IgD-negative memory B cell (primary cell): ENCODE measurements around the gene CHMP4A. TPM values are rescaled to one million over a fixed set of nuclear protein-coding genes. Genes with fewer than 3 reads are reported as not detected.
"Not testable (repeated sequence)": the region's sequence is repeated elsewhere in the genome, so short reads cannot be mapped to it uniquely, and the experiment has no call there.

Experiments
- H3K27ac Mint-ChIP-seq, 3 donors: one replicate each; pipeline ENCODE4 v1.8.0; 2020 to 2022; ENCODE audit warnings: mild to moderate bottlenecking in 3 of 3, mixed read lengths in 3 of 3, moderate library complexity in 1 of 3
- H3K27me3 Mint-ChIP-seq: one replicate; pipeline ENCODE4 v1.8.0; 2021; ENCODE audit warnings: mixed read lengths
- H3K36me3 Mint-ChIP-seq: one replicate; pipeline ENCODE4 v1.8.0; 2020; ENCODE audit warnings: mild to moderate bottlenecking, mixed read lengths
- H3K4me1 Mint-ChIP-seq, 3 donors: one replicate each; pipeline ENCODE4 v1.8.0; 2020 to 2022; ENCODE audit warnings: mixed read lengths in 3 of 3, mild to moderate bottlenecking in 1 of 3
- H3K4me3 Mint-ChIP-seq, 4 donors: one replicate each; pipeline ENCODE4 v1.8.0; 2020 to 2022; ENCODE audit warnings: mild to moderate bottlenecking in 4 of 4, mixed read lengths in 4 of 4, moderate library complexity in 3 of 4
- H3K9me3 Mint-ChIP-seq, 3 donors: one replicate each; pipeline ENCODE4 v1.8.0; 2020 to 2021; ENCODE audit warnings: mixed read lengths in 3 of 3, mild to moderate bottlenecking in 1 of 3
- polyA plus RNA-seq: library from polyadenylated mRNA; unstranded; fragments of 300-500 nt; fragmentation: Illumina TruSeq; gene quantifications from one replicate; pipeline ENCODE4 v1.2.3, GENCODE V29; 2021

CHMP4A gene
- polyA plus RNA-seq, 1 donor from 2014 or later: 170 TPM

GRCh38 chr14:24219521-24219920 lies 6.2 kb upstream of the CHMP4A start:
- no peaks in the 10 kb centered on the region for H3K27me3 Mint-ChIP-seq
- peaks cover 1% of the 10 kb centered on the region for H3K36me3 Mint-ChIP-seq
- no peaks in the 10 kb centered on the region for H3K9me3 Mint-ChIP-seq
- H3K27ac Mint-ChIP-seq: no peak overlapping the region
- H3K4me1 Mint-ChIP-seq: peaks cover 12 to 14% (median 13%) of the 10 kb centered on the region in 3 donors
- H3K4me3 Mint-ChIP-seq: no peak overlapping the region

- Mint-ChIP-seq H3K9me3 (no peaks in the 10 kb centered on the region), H3K4me3 (no peak overlapping the region), H3K36me3 (peaks cover 1% of the 10 kb centered on the region), H3K27me3 (no peaks in the 10 kb centered on the region), H3K27ac (no peak overlapping the region), H3K4me1 (peaks cover 13 to 16% (median 16%) of the 10 kb centered on the region in 3 donors)
These were observed 5.8 kb upstream of the CHMP4A start for GRCh38 chr14:24219080-24219479.

GRCh38 chr14:24216876-24217275 lies 3.6 kb upstream of the CHMP4A start:
- H3K27me3 Mint-ChIP-seq, H3K4me3 Mint-ChIP-seq, H3K36me3 Mint-ChIP-seq, H3K9me3 Mint-ChIP-seq: not testable (repeated sequence)
- H3K4me1 Mint-ChIP-seq: peaks cover 19 to 32% (median 25%) of the 10 kb centered on the region in 3 donors
- H3K27ac Mint-ChIP-seq: peak overlapping the region in 1 of 3 donors; percentile 89

GRCh38 chr14:24216345-24216699 lies 3.0 kb upstream of the CHMP4A start:
- Mint-ChIP-seq H3K4me1 (peaks cover 25 to 37% (median 30%) of the 10 kb centered on the region in 3 donors), H3K36me3 (peaks cover 1% of the 10 kb centered on the region), H3K27ac (peak overlapping the region in 2 of 3 donors; percentile 89 to 94), H3K9me3 (no peaks in the 10 kb centered on the region), H3K4me3 (peak overlapping the region in 3 of 4 donors; percentile 92 to 98 (median 92)), H3K27me3 (no peaks in the 10 kb centered on the region)

GRCh38 chr14:24215495-24216344 lies 2.4 kb upstream of the CHMP4A start, which contains the start of gene MDP1:
Gene MDP1, minus strand, starts transcription at chr14:24216066. Its CDS starts 111 bp downstream, at chr14:24215955.
- Mint-ChIP-seq H3K4me3 (peak within 1 kb of the TSS; percentile 92 to 98 (median 94)), H3K36me3 (peaks cover 1% of the 10 kb centered on the region), H3K4me1 (peaks cover 25 to 38% (median 32%) of the 10 kb centered on the region in 3 donors), H3K27ac (peak within 1 kb of the TSS; percentile 84 to 94 (median 89)), H3K9me3 (no peaks in the 10 kb centered on the region), H3K27me3 (no peaks in the 10 kb centered on the region)

GRCh38 chr14:24213866-24214662 lies 776 bp upstream of the CHMP4A start:
- H3K27ac Mint-ChIP-seq: peak overlapping the region; percentile 89 to 100 (median 99)
- H3K4me1 Mint-ChIP-seq: peaks cover 20 to 35% (median 34%) of the 10 kb centered on the region in 3 donors
- H3K4me3 Mint-ChIP-seq: peak overlapping the region; percentile 88 to 99 (median 98)
- H3K27me3 Mint-ChIP-seq: no peaks in the 10 kb centered on the region
- no peaks in the 10 kb centered on the region for H3K36me3 Mint-ChIP-seq
- no peaks in the 10 kb centered on the region for H3K9me3 Mint-ChIP-seq

- H3K4me3 Mint-ChIP-seq: peak overlapping the region in 2 of 4 donors; percentile 88 to 99
- H3K4me1 Mint-ChIP-seq: peaks cover 28 to 39% (median 39%) of the 10 kb centered on the region in 3 donors
- peak overlapping the region in 1 of 3 donors; percentile 89 for H3K27ac Mint-ChIP-seq
- peaks cover 2% of the 10 kb centered on the region for H3K36me3 Mint-ChIP-seq
- no peaks in the 10 kb centered on the region for H3K27me3 Mint-ChIP-seq
- H3K9me3 Mint-ChIP-seq: no peaks in the 10 kb centered on the region
These were observed 2.0 kb downstream of the CHMP4A start for GRCh38 chr14:24211311-24211710.

GRCh38 chr14:24207625-24208024 lies 5.7 kb downstream of the CHMP4A start:
- Mint-ChIP-seq H3K4me1 (peaks cover 17 to 30% (median 27%) of the 10 kb centered on the region in 3 donors), H3K9me3 (peaks cover 0 to 5% (median 0%) of the 10 kb centered on the region in 3 donors), H3K4me3 (no peak overlapping the region), H3K36me3 (peaks cover 5% of the 10 kb centered on the region), H3K27ac (peak overlapping the region in 2 of 3 donors; percentile 42 to 86), H3K27me3 (no peaks in the 10 kb centered on the region)

- H3K4me3 Mint-ChIP-seq: no peak overlapping the region
- H3K27me3 Mint-ChIP-seq: no peaks in the 10 kb centered on the region
- peaks cover 13 to 30% (median 27%) of the 10 kb centered on the region in 3 donors for H3K4me1 Mint-ChIP-seq
- peaks cover 0 to 5% (median 0%) of the 10 kb centered on the region in 3 donors for H3K9me3 Mint-ChIP-seq
- H3K36me3 Mint-ChIP-seq: peaks cover 7% of the 10 kb centered on the region
- peak overlapping the region; percentile 42 to 86 (median 60) for H3K27ac Mint-ChIP-seq
These were observed 6.2 kb downstream of the CHMP4A start for GRCh38 chr14:24207104-24207551.

- Mint-ChIP-seq H3K4me1 (peaks cover 8 to 26% (median 24%) of the 10 kb centered on the region in 3 donors), H3K27me3 (no peaks in the 10 kb centered on the region), H3K4me3 (peak overlapping the region in 1 of 4 donors; percentile 35), H3K9me3 (peaks cover 0 to 5% (median 2%) of the 10 kb centered on the region in 3 donors), H3K36me3 (peaks cover 8% of the 10 kb centered on the region), H3K27ac (peak overlapping the region in 2 of 3 donors; percentile 42 to 60)
These were observed 6.8 kb downstream of the CHMP4A start for GRCh38 chr14:24206260-24207103.

- Mint-ChIP-seq H3K27me3 (no peaks in the 10 kb centered on the region), H3K36me3 (peaks cover 8% of the 10 kb centered on the region), H3K4me1 (peaks cover 6 to 25% (median 16%) of the 10 kb centered on the region in 3 donors), H3K4me3 (peak overlapping the region in 1 of 4 donors; percentile 69), H3K9me3 (peaks cover 0 to 5% (median 2%) of the 10 kb centered on the region in 3 donors), H3K27ac (peak overlapping the region in 1 of 3 donors; percentile 11)
These were observed 8.8 kb downstream of the CHMP4A start for GRCh38 chr14:24204163-24205146.

- H3K4me3 Mint-ChIP-seq: peak overlapping the region in 1 of 4 donors; percentile 49
- H3K9me3 Mint-ChIP-seq, H3K36me3 Mint-ChIP-seq, H3K27me3 Mint-ChIP-seq, H3K27ac Mint-ChIP-seq: not testable (repeated sequence)
- H3K4me1 Mint-ChIP-seq: peaks cover 13 to 34% (median 26%) of the 10 kb centered on the region in 3 donors
These were observed 9.9 kb downstream of the CHMP4A start for GRCh38 chr14:24203249-24203886.

- not testable (repeated sequence) for H3K27ac Mint-ChIP-seq, H3K9me3 Mint-ChIP-seq, H3K27me3 Mint-ChIP-seq, H3K36me3 Mint-ChIP-seq
- Mint-ChIP-seq H3K4me1 (peaks cover 14 to 34% (median 26%) of the 10 kb centered on the region in 3 donors), H3K4me3 (peak overlapping the region in 1 of 4 donors; percentile 49)
These were observed 10.8 kb downstream of the CHMP4A start for GRCh38 chr14:24202538-24202937.
